KBM-7 (cell line): Measurements from ENCODE around the gene CDCA7.
"Not testable (repeated sequence)": the region's sequence is repeated elsewhere in the genome, so short reads cannot be mapped to it uniquely, and the experiment has no call there.

ENCODE experiments used
- DNase-seq: peaks from one replicate; pipeline ENCODE4 v3.0.0-alpha.2; 2015
- in situ Hi-C: fragments of 300-500 bp; cut with MboI; formaldehyde crosslinking; loops from 2 replicates; pipeline ENCODE4 v1.14.3; 2020; ENCODE audit warnings: low sequenced_read_pairs, low pct_unique_long_range_greater_than_20kb, mixed read lengths

Gene CDCA7

DNA sequence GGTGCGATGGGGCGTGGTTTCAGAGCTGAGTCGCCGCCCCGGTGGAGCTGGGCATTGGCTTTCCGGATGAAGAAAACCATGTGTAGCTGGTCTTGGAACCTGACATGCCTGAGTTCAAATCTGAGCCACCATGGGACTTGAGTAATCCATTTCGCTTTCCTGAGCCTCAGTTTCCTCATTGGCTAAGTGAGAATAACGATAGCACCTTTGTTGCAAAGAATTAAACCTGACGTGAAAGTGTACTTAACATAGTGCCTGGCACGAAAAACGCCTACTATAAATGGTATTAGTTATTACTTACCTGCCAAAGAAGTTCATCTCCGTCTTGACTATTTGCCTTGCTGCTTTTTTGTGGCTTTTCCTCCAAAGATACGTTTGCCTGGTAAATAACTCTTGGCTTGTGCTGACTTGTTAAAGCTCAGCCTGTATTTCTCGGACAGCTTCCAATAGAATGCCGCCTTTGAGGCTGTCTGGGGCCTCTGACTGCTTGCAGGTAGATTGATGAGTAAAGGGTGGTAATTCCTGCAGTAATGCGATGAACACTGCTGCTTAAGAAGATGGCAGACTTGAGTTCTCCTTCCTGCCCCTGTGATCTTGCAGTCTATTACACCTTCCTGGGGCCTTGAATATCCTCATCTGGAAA, 1.3 kb downstream of the CDCA7 start:
- DNase-seq = no peak
- in situ Hi-C loops = no loop called here

DNA sequence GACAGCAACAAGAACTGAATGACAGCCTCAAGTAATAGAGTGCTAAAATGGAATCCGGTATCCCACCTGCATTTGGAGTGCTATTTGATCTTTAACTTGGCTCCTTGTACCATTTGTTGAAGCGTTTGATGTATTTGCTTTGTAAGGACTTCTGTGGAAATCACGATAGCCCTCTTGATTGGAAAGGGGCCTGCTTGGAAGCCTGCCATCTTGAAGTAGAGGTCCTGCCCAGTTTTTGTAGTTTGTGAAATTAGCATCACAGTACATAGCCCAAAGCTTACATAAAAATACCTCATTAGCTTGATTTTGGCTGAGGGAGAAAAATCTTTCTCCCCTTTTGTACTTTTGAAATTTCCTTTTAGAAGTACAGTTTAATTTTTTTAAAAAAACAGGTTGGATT, 2.7 kb downstream of the CDCA7 start:
- in situ Hi-C loops = no loop called here
- DNase-seq = no peak

DNA sequence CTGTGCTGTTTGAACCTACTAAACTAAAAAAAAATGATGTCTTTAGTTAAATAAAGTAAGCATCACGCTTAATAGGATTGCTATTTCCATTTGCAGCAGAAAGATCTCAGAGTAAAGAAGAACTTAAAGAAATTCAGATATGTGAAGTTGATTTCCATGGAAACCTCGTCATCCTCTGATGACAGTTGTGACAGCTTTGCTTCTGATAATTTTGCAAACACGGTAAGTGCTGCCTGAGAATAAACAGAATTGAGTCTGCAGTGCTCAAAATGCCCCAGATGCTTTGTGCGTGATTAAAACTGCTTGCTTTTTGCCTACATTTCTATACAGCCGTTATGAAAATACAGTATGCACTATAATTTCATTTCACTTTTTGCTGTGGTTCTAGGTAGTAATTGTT, 3.9 kb downstream of the CDCA7 start:
- no peak for DNase-seq
- in situ Hi-C loops = no loop called here

DNA sequence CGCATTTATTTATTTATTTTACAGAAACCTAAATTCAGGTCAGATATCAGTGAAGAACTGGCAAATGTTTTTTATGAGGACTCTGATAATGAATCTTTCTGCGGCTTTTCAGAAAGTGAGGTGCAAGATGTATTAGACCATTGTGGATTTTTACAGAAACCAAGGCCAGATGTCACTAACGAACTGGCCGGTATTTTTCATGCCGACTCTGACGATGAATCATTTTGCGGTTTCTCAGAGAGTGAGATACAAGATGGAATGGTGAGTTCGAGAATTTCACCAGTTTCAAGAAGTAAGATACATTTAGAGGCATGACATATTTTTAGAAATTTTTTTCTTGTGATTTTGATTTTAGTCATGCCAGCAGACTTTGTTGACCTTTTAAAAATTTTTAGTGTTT, 4.6 kb downstream of the CDCA7 start:
- in situ Hi-C loops = no loop called here
- no peak for DNase-seq

- in situ Hi-C loops = no loop called here
These were observed 15.5 kb downstream of the CDCA7 start for GRCh38 chr2:173370198-173370597.

GRCh38 chr2:173371023-173371422, 16.4 kb downstream of the CDCA7 start:
- in situ Hi-C loops = no loop called here
- no peak for DNase-seq

More at GRCh38 chr2:173370198-173370597, 15.5 kb downstream of the CDCA7 start:
- DNase-seq = peak; percentile 19

GRCh38 chr2:173373290-173373689, 18.6 kb downstream of the CDCA7 start:
- in situ Hi-C loops = no loop called here
- DNase-seq = no peak

GRCh38 chr2:173374634-173375033, 20.0 kb downstream of the CDCA7 start:
- no peak for DNase-seq
- in situ Hi-C loops = no loop called here

DNA sequence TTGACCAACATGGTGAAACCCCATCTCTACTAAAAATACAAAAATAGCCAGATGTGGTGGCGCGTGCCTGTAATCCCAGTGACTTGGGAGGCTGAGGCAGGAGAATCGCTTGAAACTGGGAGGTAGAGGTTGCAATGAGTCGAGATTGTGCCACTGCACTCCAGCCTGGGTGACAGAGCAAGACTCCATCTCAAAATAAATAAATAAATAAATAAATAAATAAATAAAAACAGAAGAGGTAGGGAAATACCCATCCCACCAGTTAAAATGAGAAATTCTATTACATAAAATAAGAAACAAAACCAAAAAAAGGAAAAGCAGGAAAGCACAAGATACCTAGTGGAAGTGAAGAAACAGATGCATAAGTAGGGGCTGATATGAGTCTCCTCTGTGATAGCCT, 30.9 kb downstream of the CDCA7 start:
- DNase-seq, in situ Hi-C loops: not testable (repeated sequence)

GRCh38 chr2:173386021-173386737, 31.5 kb downstream of the CDCA7 start:
- no peak for DNase-seq
- in situ Hi-C loops = no loop called here

DNA sequence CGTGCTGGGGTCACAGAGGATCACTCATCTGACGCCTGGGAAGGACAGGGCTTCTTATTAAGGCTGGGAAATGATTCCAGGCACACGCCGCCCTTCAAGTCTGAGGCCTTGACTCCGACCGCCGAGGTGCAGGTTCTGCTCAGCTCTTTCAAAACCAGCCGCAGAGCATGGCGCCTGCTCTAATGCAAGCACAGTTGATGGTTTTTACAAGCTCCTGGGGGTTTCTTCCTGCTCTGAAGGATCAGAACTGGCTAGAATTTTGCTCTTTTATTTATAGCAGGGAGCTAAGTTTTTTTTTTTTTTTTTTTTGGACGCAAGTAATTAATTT, 32.0 kb downstream of the CDCA7 start:
- in situ Hi-C loops = no loop called here
- DNase-seq = no peak

GRCh38 chr2:173387079-173387478, 32.4 kb downstream of the CDCA7 start:
- no peak for DNase-seq
- in situ Hi-C loops = no loop called here

DNA sequence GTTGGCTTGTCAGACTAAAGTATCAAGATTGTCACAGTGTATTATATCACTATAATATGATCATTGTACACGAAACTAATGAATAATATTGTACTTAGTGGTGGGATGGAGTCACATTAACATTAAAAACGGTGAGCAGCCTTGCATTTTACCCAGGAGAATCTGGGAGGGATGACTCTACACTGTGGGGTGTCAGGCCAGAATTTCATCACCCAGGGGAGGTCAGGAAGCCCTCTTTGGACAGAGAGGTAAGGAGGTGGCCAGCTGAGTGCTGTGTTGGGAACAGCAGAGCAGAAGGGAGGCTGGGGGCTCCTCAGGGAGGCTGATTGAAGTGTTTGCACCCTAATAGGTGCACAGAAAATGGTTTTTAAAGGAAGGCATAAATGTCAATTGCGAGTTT, 33.0 kb downstream of the CDCA7 start:
- DNase-seq = no peak
- in situ Hi-C loops = no loop called here

GRCh38 chr2:173388795-173389194, 34.1 kb downstream of the CDCA7 start:
- in situ Hi-C loops = no loop called here
- no peak for DNase-seq

DNA sequence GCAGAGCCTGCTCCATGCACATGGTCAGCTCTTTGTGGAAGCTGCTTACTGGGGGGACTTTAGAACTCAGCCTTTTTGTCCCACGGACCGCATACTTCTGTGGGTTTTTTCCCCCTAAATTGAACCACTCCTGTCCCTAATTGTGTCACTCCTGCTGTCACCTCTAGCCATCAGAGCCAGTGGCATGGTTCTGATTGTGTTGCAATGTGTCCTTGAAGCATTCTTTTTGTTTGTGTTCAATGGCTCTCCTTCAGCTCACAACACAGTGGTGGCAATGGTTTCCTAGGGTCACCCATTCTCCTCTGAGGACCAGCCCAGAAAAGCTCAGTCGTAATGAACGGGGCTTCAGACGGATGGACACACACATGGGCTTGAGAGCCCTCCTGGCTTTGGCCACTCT, 35.4 kb downstream of the CDCA7 start:
- DNase-seq = no peak
- in situ Hi-C loops = no loop called here

DNA sequence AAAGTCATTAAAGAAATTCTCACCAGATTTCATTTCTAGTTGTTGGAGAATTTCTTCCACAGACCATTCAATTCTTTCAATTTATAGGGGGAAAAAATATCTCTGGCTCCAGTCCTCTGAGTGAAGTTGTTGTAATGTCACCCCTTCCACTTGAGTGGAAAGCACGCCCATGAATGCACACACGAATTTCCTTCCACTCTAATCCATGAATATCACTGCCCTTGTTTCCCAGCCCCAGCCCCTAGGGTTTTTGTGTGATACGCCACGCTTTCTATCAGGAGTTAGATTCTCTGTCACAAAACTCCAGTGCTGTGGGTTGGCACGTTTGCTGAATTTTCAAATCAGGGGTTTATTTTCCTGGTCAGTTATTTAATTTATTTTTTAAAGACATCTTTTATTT, 38.1 kb downstream of the CDCA7 start:
- DNase-seq = no peak
- in situ Hi-C loops = no loop called here

- no peak for DNase-seq
- in situ Hi-C loops = no loop called here
These were observed 38.5 kb downstream of the CDCA7 start for GRCh38 chr2:173393186-173393585.

DNA sequence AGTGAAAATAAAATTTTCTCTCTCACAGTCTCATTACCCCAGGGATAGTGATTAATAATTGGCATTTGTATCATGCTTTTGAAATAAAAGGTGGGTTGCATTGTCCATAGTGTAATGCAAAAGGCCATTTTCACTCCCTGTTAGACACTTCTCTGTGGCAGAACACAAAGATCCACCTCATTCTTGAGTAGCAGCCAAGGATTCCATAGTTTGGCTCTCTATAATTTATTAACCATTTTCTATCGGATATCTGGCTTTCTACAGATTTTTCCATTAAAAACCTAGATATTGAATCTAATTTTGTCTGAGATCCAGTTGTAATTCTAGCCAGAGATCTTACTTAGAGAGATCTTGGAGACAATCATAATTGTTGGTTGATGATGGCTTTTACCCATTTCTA, 39.0 kb downstream of the CDCA7 start:
- in situ Hi-C loops = no loop called here

DNA sequence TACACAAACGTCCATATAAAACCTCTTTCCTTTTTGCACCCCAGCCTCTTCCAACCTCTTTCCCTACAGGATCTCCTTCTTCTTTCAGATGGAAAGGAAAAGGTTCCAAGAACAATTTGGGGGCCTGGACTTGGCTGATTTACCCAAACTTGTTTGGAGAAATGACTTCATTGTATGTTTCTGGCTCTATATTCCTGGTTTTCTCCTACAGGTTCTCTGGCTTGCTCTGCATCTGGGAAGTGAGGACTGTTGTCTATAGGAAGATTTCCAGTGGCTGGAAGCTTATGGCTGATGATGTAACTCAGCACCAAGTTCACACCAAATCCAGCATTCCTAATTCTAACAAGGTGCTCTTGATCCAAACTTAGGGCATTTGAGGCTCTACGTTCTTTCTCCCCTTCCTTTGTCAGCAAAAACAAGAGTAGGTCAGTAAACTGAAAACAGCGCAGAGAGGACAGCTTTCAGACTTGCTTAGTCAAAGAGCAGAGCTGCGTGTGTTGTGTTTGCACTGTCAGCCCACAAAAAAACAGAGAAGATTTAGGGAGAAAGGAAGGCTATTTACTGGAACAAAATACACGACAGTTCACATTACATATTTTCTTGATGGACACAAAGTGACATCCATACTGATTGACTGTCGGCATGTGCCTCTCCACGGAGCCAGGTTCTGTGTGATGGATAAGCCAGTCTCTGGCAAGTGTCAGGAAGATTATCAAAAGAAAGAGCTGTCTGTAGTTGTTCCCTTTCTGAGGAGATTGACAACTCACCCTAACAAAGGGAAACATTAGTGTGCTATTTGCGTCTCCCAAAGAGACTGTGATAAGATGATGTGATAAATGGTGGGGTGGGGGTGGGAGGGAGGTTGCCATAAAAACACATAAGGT, 39.7 kb downstream of the CDCA7 start:
- no peak for DNase-seq
- in situ Hi-C loops = no loop called here

More for the DNA sequence above, 39.0 kb downstream of the CDCA7 start:
- DNase-seq = no peak
